Measurements from ENCODE around the gene TMEM238.
A peak's percentile ranks its signal among the peaks of the same experiment; 100 is the strongest.

TMEM238 gene

DNA sequence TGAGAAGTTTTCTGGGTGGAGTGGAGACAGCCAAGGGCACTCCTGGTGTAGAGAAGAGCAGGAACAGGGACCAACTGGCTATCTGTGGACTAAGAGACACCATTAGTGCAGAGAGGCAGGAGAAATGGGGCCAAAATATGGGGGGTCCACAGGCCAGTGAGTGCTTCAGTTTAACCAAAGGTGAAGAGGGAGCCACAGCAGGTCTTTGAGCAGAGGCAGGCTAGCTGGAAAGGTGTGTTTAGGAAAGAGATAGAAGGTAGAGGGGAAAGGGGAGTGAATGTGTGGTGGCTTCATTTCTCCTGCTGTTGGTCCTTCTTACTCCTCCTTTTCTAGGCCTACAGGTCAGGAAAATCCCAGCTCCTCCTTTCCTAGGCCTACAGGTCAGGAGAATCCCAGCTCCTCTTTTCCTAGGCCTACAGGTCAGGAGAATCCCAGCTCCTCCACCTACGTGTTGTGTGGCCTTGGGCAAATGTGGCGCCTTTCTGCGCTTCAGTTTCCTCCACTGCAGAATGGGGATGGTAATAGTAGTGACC is 1.5 kb downstream of the TMEM238 start:
- H3K27me3 ChIP-seq (ENCODE audit: insufficient read depth, low read length): peaks cover under 1% of the 10 kb centered on the region
- no peaks in the 10 kb centered on the region for H3K9me3 ChIP-seq (ENCODE audit: low read length)
- peaks cover 11% of the 10 kb centered on the region for H3K36me3 ChIP-seq (ENCODE audit: insufficient read depth, low read length)
- no peak overlapping the region for H2AFZ ChIP-seq (ENCODE audit: low read depth, low read length)
- peaks cover 23% of the 10 kb centered on the region for H3K4me1 ChIP-seq (ENCODE audit: insufficient read depth, low read length)
- no peak overlapping the region for H3K4me3 ChIP-seq (ENCODE audit: low read length)

DNA sequence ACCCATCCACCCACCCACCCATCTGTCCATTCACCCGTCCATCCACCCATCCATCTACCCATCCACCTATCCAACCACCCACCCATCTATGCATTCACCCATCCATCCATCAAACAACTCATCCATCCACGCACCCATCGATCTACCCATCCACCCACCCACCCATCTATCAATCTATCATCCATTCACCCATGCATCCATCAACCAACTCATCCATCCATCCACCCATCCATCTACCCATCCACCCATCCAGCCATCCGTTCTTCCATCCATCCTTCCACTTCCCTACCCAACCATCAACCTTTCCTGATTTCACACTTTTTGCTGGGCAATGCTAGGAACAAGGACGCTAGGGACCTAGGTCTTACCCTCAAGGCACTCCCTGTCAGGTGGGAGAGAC is 2.1 kb downstream of the TMEM238 start:
- H2AFZ ChIP-seq (ENCODE audit: low read depth, low read length): no peak overlapping the region

DNA sequence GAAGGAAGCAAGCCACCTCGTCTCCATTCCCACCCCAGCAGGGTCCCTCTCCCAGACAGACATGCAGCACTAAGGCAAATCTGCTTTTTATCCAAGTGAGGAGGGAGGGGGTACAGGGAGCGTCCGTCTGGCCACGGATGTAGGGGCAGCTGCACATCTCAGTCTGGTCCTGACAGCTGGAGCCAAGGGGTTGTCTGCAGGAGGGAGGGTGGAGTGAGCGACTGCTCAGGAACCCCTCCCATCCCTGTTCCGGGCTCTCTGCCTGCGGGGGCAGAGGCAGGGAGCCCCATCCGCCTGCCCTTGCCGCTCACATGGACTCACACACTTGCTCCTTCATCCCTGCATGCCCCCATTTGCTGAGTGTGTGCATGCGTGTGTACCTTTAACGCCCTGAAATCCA is 4.9 kb downstream of the TMEM238 start:
- Histone ChIP-seq H3K4me1 (ENCODE audit: insufficient read depth, low read length) (peaks cover 23% of the 10 kb centered on the region), H3K36me3 (ENCODE audit: insufficient read depth, low read length) (no peaks in the 10 kb centered on the region), H3K4me3 (ENCODE audit: low read length) (no peak overlapping the region), H3K27me3 (ENCODE audit: insufficient read depth, low read length) (peaks cover 3% of the 10 kb centered on the region), H3K9me3 (ENCODE audit: low read length) (no peaks in the 10 kb centered on the region), H2AFZ (ENCODE audit: low read depth, low read length) (no peak overlapping the region)

More for the DNA sequence above, 2.1 kb downstream of the TMEM238 start:
- peaks cover 5% of the 10 kb centered on the region for H3K36me3 ChIP-seq (ENCODE audit: insufficient read depth, low read length)
- H3K9me3 ChIP-seq (ENCODE audit: low read length): no peaks in the 10 kb centered on the region
- H3K27me3 ChIP-seq (ENCODE audit: insufficient read depth, low read length): peaks cover 3% of the 10 kb centered on the region
- no peak overlapping the region for H3K4me3 ChIP-seq (ENCODE audit: low read length)
- peaks cover 21% of the 10 kb centered on the region for H3K4me1 ChIP-seq (ENCODE audit: insufficient read depth, low read length)

DNA sequence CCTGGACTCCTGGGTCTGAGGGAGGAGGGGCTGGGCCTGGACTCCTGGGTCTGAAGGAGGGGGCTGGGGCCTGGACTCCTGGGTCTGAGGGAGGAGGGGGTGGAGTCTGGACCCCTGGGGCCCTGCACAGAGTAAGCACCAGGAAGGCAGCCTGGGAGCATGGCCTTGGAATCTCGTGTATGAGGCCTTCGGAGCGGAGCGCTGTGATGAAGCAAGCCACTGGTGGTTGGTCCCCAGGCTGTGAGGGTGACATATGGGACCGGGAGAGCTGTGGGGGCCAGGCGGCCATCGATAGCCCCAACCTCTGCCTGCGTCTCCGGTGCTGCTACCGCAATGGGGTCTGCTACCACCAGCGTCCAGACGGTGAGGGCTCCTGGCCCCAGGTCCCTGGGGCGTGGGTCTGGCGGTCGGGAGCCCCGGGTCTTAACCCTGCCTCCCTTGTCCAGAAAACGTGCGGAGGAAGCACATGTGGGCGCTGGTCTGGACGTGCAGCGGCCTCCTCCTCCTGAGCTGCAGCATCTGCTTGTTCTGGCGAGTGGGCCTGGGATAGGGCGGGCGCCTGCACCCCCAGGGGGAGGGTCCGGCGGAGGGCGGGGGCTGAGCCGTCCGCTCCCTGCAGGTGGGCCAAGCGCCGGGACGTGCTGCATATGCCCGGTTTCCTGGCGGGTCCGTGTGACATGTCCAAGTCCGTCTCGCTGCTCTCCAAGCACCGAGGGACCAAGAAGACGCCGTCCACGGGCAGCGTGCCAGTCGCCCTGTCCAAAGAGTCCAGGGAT is 6.5 kb downstream of the TMEM238 start:
- Histone ChIP-seq H3K36me3 (ENCODE audit: insufficient read depth, low read length) (no peaks in the 10 kb centered on the region), H3K4me3 (ENCODE audit: low read length) (no peak overlapping the region)

DNA sequence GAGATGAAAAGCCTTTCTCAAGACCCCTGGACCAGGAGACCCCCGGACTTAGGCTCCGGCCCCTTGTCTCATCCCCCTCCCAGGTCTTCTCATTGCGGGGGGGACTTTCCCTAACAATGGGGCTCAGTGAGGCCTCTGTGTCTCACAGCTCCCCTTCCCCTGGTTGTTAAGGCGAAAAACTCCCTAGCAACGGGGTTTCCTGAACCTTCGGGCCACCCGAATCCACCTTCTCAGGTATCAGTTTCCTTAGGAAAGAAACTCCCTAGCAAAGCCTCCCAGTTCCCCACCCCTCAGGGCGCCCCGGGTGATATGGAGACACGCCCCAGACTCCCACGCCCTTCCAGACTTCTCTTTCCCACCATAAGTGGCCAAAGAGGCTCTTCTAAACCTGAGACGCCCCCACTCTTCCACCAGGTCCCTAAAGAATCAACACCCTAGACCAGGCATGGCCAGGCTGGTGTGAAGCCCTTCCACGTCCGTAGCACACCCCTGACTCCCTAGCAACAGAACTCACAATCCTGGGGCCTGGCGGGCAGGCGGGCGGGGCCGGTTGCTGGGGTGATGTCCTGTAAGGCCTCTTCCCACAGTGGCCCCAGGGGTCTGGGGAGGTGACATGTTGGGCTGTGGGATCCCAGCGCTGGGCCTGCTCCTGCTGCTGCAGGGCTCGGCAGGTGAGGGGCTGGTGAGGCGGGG is 7.7 kb downstream of the TMEM238 start, which contains the start of gene TMEM190:
Gene TMEM190 (plus strand): TSS at position 586 of the 693 bp plus-strand sequence. CDS start 28 bp downstream, at position 614.
- H3K4me3 ChIP-seq (ENCODE audit: low read length): no peak within 1 kb of the TSS

More for the DNA sequence above, 6.5 kb downstream of the TMEM238 start:
- Histone ChIP-seq H2AFZ (ENCODE audit: low read depth, low read length) (no peak overlapping the region), H3K27me3 (ENCODE audit: insufficient read depth, low read length) (peaks cover 9% of the 10 kb centered on the region), H3K9me3 (ENCODE audit: low read length) (no peaks in the 10 kb centered on the region), H3K4me1 (ENCODE audit: insufficient read depth, low read length) (peaks cover 39% of the 10 kb centered on the region)

DNA sequence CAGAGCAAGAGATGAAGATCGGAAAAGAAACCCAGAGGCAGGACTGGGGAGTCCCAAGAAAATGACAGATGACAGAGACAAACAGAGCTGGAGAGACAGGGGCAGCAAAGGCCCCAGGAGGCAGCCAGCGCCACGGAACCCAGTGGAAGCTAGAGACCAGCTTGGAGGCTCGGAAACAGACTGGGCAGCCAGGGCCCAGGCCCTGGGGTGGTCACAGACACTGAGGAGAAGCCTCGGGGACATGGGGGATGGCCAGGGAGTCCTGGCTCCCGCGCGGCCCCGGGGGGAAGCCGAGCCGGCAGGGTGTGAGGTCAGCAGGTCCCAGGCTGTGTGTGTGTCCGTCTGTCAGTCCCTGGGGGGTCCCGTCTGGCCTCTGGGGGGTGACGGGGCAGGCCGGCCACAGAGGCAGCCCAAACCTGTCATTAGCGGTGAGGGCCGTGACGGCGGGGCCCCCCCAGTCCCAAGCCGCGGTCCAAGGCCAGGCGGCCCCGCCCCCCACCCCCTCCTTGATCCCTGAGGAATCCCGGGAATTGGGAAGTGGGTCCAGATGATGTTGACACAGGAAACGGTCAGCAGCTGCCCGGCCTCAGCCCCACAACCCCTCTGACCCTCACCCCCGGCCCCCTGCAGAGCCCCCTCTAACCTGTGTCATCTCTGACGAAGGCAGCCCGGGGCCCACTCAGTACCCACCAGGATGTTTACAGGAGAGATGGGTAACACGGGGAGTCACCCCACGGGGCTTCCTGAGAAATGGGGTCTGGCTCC is 9.9 kb downstream of the TMEM238 start:
- Histone ChIP-seq H3K4me3 (ENCODE audit: low read length) (no peak overlapping the region), H2AFZ (ENCODE audit: low read depth, low read length) (no peak overlapping the region), H3K4me1 (ENCODE audit: insufficient read depth, low read length) (peaks cover 56% of the 10 kb centered on the region), H3K36me3 (ENCODE audit: insufficient read depth, low read length) (no peaks in the 10 kb centered on the region), H3K9me3 (ENCODE audit: low read length) (no peaks in the 10 kb centered on the region), H3K27me3 (ENCODE audit: insufficient read depth, low read length) (peaks cover 17% of the 10 kb centered on the region)

More for the DNA sequence above, 7.7 kb downstream of the TMEM238 start, which contains the start of gene TMEM190:
- H2AFZ ChIP-seq (ENCODE audit: low read depth, low read length): no peak within 1 kb of the TSS
- no peaks in the 10 kb centered on the region for H3K9me3 ChIP-seq (ENCODE audit: low read length)
- H3K36me3 ChIP-seq (ENCODE audit: insufficient read depth, low read length): no peaks in the 10 kb centered on the region
- peaks cover 9% of the 10 kb centered on the region for H3K27me3 ChIP-seq (ENCODE audit: insufficient read depth, low read length)
- H3K4me1 ChIP-seq (ENCODE audit: insufficient read depth, low read length): peaks cover 45% of the 10 kb centered on the region

DNA sequence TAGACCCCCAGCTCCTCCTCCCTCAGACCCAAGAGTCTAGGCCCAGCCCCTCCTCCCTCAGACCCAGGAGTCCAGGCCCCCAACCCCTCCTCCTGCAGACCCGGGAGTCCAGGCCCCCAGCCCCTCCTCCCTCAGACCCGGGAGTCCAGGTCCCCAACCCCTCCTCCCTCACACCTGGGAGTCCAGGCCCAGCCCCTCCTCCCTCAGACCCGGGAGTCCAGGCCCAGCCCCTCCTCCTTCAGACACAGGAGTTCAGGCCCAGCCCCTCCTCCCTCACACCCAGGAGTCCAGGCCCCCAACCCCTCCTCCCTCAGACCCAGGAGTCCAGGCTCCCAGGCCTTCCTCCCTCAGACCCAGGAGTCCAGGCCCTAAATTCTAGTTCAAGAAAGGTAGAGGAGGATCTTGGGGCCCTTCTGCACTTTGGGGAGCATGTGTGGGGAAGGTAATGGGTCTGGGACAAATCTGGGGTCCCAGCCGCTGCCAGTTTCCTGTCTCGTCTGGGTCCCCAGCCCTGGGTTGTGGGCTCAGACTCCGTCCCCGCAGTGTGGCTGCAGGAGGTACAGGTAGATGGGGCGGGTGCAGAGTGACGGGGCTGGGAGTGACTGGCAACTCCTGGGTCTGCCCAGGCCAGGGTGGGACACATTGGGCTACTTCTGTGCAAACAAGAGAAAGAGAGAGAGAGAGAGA is 10.6 kb downstream of the TMEM238 start:
- no peak overlapping the region for H2AFZ ChIP-seq (ENCODE audit: low read depth, low read length)
- H3K9me3 ChIP-seq (ENCODE audit: low read length): no peaks in the 10 kb centered on the region
- H3K4me3 ChIP-seq (ENCODE audit: low read length): no peak overlapping the region
- H3K36me3 ChIP-seq (ENCODE audit: insufficient read depth, low read length): no peaks in the 10 kb centered on the region
- H3K27me3 ChIP-seq (ENCODE audit: insufficient read depth, low read length): peaks cover 24% of the 10 kb centered on the region
- peaks cover 56% of the 10 kb centered on the region for H3K4me1 ChIP-seq (ENCODE audit: insufficient read depth, low read length)

DNA sequence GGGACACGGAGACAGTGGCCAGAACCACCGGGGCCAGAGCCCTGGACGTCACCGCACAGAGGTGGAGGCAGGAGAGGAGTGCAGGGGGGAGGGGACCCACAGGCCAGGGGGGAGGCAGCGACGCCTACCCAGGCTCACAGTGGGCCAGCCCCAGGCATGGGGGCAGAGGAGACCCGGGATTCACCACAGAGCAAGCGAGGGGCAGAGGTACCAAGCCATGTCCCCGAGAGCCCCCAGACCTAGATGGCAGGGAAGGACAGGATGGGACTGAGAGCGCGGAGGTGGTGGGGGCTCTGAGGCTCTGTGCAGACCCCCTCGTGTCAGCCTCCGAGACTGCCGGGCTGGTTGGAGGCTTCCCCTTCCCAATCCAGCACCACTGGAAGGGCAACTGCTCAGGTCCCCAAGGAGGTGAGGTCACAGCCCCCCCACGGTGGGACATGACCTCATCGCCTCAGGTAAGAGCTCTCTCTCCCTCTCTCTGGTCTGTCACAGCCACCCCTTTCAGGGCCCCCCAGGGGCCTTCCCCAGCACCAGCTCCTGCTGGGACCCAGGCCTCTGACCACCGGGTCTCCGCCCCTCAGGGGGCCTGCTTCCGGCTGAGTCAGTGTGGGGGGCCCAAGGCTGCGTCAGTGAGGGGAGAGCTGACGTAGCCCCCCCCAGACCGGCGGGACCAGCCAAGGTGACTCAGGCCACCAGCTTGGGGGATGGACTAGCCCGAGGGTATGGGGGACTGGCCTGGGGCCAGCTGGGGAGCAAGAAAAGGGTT is 11.6 kb downstream of the TMEM238 start:
- Histone ChIP-seq H3K4me3 (ENCODE audit: low read length) (no peak overlapping the region), H2AFZ (ENCODE audit: low read depth, low read length) (no peak overlapping the region), H3K4me1 (ENCODE audit: insufficient read depth, low read length) (peaks cover 51% of the 10 kb centered on the region), H3K27me3 (ENCODE audit: insufficient read depth, low read length) (peaks cover 26% of the 10 kb centered on the region), H3K9me3 (ENCODE audit: low read length) (no peaks in the 10 kb centered on the region), H3K36me3 (ENCODE audit: insufficient read depth, low read length) (no peaks in the 10 kb centered on the region)

DNA sequence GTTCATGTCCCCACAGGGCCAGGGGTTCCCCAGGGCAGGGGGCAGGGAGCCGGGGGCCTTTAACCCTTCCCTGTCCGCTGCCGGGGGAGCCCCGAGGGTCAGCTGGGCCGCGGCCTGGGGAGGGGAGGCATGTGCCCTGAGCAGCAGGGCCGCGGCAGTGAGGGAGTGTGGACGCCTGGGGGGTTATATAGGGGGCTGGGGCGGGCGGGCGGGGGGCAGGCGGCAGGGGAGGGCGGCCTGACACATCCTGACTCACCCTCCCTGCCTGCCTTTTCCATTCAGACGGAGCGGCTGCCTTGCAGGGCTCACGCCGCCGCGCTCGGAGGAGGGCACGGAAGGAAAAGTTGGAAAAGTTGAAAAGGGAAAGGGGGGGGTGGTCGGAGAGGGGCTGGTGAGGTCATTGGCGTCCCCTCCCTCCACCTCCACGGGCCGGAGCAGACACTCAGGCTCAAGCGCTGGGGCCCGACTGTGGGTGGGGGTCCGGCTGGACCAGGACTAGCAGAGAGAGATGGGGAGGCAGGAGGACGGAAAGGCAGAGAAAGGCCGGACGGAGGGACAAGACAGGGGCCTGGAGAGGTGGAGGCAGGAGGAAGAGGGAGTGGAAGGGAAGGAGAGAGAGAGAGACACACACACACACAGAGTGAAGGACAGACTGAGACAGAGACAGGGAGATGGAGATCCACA is 13.6 kb downstream of the TMEM238 start, which contains the start of gene IL11:
Gene IL11 (minus strand): TSS at position 159 of the 684 bp plus-strand sequence. CDS start 153 bp downstream, at position 6.
- peak within 1 kb of the TSS; percentile 79 for H2AFZ ChIP-seq (ENCODE audit: low read depth, low read length)
- H3K36me3 ChIP-seq (ENCODE audit: insufficient read depth, low read length): no peaks in the 10 kb centered on the region
- H3K9me3 ChIP-seq (ENCODE audit: low read length): no peaks in the 10 kb centered on the region
- H3K4me3 ChIP-seq (ENCODE audit: low read length): peak within 1 kb of the TSS; percentile 41
- H3K27me3 ChIP-seq (ENCODE audit: insufficient read depth, low read length): peaks cover 24% of the 10 kb centered on the region
- H3K4me1 ChIP-seq (ENCODE audit: insufficient read depth, low read length): peaks cover 38% of the 10 kb centered on the region

DNA sequence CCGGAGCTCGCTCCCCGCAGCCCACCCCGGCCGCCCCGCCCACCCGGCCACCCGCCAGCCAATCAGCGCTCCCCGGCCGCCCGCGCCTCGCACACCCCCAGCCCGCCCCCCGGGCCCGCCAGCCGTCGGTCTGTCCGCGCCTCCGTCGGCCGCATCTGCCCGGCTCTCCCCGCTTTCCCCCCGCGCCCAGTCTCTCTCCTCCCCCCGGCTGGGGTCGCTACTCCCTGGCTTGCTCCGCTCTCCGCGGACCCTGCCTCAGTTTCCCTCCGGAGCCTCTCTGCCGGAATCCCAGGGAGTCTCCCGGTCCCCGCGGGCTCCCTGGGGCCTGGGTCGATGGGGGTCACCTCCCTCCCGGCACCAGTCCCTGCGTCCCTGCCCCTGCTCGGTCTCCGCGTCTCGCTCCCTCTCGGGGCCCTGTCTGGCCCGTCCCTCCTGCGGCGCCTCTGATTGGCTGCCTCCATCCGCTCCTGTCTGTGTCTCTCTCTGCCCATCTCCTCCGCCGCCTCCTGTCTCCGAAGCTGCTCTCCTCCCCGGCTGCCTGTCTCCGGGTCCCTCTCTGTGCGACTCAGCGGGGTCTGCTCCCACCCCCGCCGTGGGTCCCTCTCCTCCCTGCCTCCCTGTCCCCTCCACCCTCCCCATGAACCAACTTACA is 14.3 kb downstream of the TMEM238 start:
- Histone ChIP-seq H2AFZ (ENCODE audit: low read depth, low read length) (peak overlapping the region; percentile 79), H3K36me3 (ENCODE audit: insufficient read depth, low read length) (no peaks in the 10 kb centered on the region), H3K27me3 (ENCODE audit: insufficient read depth, low read length) (peaks cover 24% of the 10 kb centered on the region), H3K4me1 (ENCODE audit: insufficient read depth, low read length) (peaks cover 38% of the 10 kb centered on the region), H3K9me3 (ENCODE audit: low read length) (no peaks in the 10 kb centered on the region), H3K4me3 (ENCODE audit: low read length) (peak overlapping the region; percentile 41)
